HepG2 (cell line): Measurements from ENCODE around the gene PPP1CA. TPM values are rescaled to one million over a fixed set of nuclear protein-coding genes. Genes with fewer than 3 reads are reported as not detected.

ENCODE experiments used
- FOXJ3 ChIP-seq: sonication (generic); formaldehyde crosslinking; IDR thresholded peaks from 2 replicates; pipeline ENCODE4 v1.4.0; 2020; ENCODE audit warnings: missing genetic modification reagents, mild to moderate bottlenecking, borderline replicate concordance
- GLI4 ChIP-seq: sonication (generic); formaldehyde crosslinking; IDR thresholded peaks from 2 replicates; pipeline ENCODE4 v1.5.1; 2020; ENCODE audit warnings: missing genetic modification reagents, mild to moderate bottlenecking, moderate library complexity, borderline replicate concordance
- HCFC1 ChIP-seq: fragments of 150-350 bp; IDR thresholded peaks from 2 replicates; pipeline ENCODE4 v1.6.1; 2014; ENCODE audit warnings: low read depth, low read length
- IRX3 ChIP-seq: sonication (generic); formaldehyde crosslinking; IDR thresholded peaks from 2 replicates; pipeline ENCODE4 v1.8.1; 2023; ENCODE audit warnings: mild to moderate bottlenecking, low read depth, missing genetic modification reagents, borderline replicate concordance
- MEIS1 ChIP-seq: sonication (generic); formaldehyde crosslinking; IDR thresholded peaks from 2 replicates; pipeline ENCODE4 v1.9.0; 2021; ENCODE audit warnings: mild to moderate bottlenecking, missing genetic modification reagents, moderate library complexity, borderline replicate concordance
- MXD4 ChIP-seq: IDR thresholded peaks from 2 replicates; pipeline ENCODE4 v1.6.1; 2016; ENCODE audit warnings: mild to moderate bottlenecking, missing biosample characterization, missing genetic modification reagents
- NONO ChIP-seq, 2 experiments: fragments of 450-650 bp in 1 of 2; sonication (generic) in 1 of 2; formaldehyde crosslinking in 1 of 2; IDR thresholded peaks in 1 of 2; conservative IDR thresholded peaks in 1 of 2; 2 replicates each; pipeline versions ENCODE4 v1.6.1 to v1.8.0; 2017 to 2022; ENCODE audit warnings: mild to moderate bottlenecking in 1 of 2, missing genetic modification reagents in 1 of 2, moderate library complexity in 1 of 2
- NPAS2 ChIP-seq: sonication (generic); formaldehyde crosslinking; IDR thresholded peaks from 2 replicates; pipeline ENCODE4 v1.8.0; 2022; ENCODE audit warnings: mild to moderate bottlenecking, missing genetic modification reagents, borderline replicate concordance
- REXO4 ChIP-seq: sonication (generic); formaldehyde crosslinking; IDR thresholded peaks from 2 replicates; pipeline ENCODE4 v1.8.0; 2022; ENCODE audit warnings: missing genetic modification reagents, mild to moderate bottlenecking, borderline replicate concordance
- SKI ChIP-seq: fragments of 450-650 bp; IDR thresholded peaks from one replicate; pipeline ENCODE4 v1.6.1; 2018; ENCODE audit warnings: mild to moderate bottlenecking; ENCODE audit not compliant: partially characterized antibody
- SRSF4 ChIP-seq: fragments of 200-400 bp; formaldehyde crosslinking; IDR thresholded peaks from one replicate; pipeline ENCODE4 v1.6.1; 2018; ENCODE audit warnings: mild to moderate bottlenecking, low read depth, low read length, moderate library complexity; ENCODE audit not compliant: poor library complexity, severe bottlenecking
- ZNF431 ChIP-seq: sonication (generic); formaldehyde crosslinking; IDR thresholded peaks from 2 replicates; pipeline ENCODE4 v1.9.0; 2022; ENCODE audit warnings: missing genetic modification reagents, low read depth, mild to moderate bottlenecking, borderline replicate concordance
- ZNF558 ChIP-seq: sonication (generic); formaldehyde crosslinking; IDR thresholded peaks from 2 replicates; pipeline ENCODE4 v1.9.0; 2022; ENCODE audit warnings: mild to moderate bottlenecking, missing genetic modification reagents, borderline replicate concordance
- ZNF781 ChIP-seq: sonication (generic); formaldehyde crosslinking; IDR thresholded peaks from 2 replicates; pipeline ENCODE4 v1.5.1; 2020; ENCODE audit warnings: borderline replicate concordance, mild to moderate bottlenecking, missing genetic modification reagents; ENCODE audit errors: not compliant biosample characterization
- polyA plus RNA-seq, 8 experiments: library from polyadenylated mRNA; depleted of rRNA in 3 of 8; stranded (reverse) in 7 of 8; unstranded in 1 of 8; fragments of >200 nt; fragmentation: Illumina TruSeq in 4 of 8; extraction: Trizol in 4 of 8; gene quantifications; 2 replicates each; pipeline versions ENCODE4 v1.2.1 to v1.2.3, GENCODE V29; 2011 to 2016; ENCODE audit warnings: low read depth in 4 of 8, missing spikeins in 1 of 8, mixed read lengths in 1 of 8; ENCODE audit not compliant: insufficient read depth in 1 of 8
- total RNA-seq, 5 experiments: library from RNA; depleted of rRNA; stranded (reverse); fragments of >200 nt; fragmentation: Illumina TruSeq; extraction: Trizol; gene quantifications; 2 replicates each; pipeline ENCODE4 v1.2.3, GENCODE V29; 2016; ENCODE audit warnings: low read depth in 1 of 5
- TF ChIP-seq, protein P1 (sequence below): sonication (generic); formaldehyde crosslinking; IDR thresholded peaks from 2 replicates; pipeline ENCODE4 v1.4.0; 2020; ENCODE audit warnings: missing genetic modification reagents
- TF ChIP-seq, protein P2 (sequence below): sonication (generic); formaldehyde crosslinking; conservative IDR thresholded peaks from 2 replicates; pipeline ENCODE4 v1.4.0; 2020; ENCODE audit warnings: mild to moderate bottlenecking, missing genetic modification reagents, moderate library complexity
- TF ChIP-seq, protein P3 (sequence below): sonication (generic); formaldehyde crosslinking; IDR thresholded peaks from 2 replicates; pipeline ENCODE4 v1.4.0; 2020; ENCODE audit warnings: missing genetic modification reagents, mild to moderate bottlenecking, borderline replicate concordance
- TF ChIP-seq, protein P4 (sequence below): IDR thresholded peaks from 2 replicates; pipeline ENCODE4 v1.6.1; 2016; ENCODE audit warnings: mild to moderate bottlenecking

PPP1CA gene
- total and polyA plus RNA-seq, 2 of the 13 experiments (the other 11 are each of a cell fraction or from before 2014, with no cell fraction given): 149 to 170 TPM

DNA sequence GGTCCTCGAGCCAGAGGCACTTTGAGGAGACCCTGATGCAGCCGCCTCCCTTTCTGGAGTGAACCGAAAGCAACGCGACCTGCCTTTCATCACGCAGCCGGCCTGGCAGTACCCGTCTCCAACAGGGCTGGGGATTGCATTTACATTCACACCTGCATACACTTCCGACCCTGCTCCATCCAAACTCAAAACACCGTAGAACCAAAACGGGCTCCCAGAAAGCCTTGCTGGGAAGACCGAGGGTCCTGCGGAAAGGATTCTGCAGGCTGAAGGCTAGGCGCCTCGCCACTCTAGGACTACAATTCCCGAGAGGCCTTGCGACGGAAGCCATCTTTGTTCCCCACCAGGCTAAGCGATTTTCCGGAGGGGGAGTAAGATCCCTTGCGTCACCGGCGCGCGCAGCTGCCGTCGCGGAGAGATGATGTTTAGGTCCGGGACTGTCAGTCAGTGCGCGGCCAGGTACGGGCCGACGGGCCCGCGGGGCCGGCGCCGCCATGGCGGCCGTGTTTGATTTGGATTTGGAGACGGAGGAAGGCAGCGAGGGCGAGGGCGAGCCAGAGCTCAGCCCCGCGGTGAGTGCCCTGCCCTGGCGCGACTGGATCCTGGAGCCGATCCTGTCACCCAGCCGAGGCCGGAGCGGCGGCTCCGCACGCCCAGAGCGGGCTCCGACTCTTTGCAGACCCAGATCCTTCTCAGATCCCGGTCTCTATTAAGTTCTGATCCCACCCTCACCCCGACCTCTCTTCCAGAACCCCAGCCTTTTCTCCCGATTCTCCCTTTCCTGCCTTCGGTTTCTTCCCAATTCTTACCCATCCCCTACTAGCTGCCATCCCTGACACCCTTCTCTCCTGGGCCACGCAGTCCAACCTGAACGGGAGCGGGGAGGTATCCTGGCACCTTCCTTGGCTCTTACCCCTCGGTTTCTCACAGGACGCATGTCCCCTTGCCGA lies 26.7 kb upstream of the PPP1CA start, which contains the start of gene RPS6KB2 (continued):
- TF ChIP-seq SRSF4: no peak
- peak; percentile 61; the same call in 1 of the 2 replicates for TF ChIP-seq ZNF431 (CRISPR knock-in tag)
- no peak for TF ChIP-seq GLI4
- peak; percentile 38 for TF ChIP-seq SKI
- TF ChIP-seq IRX3 (CRISPR knock-in tag): no peak
- TF ChIP-seq, protein P1, sequence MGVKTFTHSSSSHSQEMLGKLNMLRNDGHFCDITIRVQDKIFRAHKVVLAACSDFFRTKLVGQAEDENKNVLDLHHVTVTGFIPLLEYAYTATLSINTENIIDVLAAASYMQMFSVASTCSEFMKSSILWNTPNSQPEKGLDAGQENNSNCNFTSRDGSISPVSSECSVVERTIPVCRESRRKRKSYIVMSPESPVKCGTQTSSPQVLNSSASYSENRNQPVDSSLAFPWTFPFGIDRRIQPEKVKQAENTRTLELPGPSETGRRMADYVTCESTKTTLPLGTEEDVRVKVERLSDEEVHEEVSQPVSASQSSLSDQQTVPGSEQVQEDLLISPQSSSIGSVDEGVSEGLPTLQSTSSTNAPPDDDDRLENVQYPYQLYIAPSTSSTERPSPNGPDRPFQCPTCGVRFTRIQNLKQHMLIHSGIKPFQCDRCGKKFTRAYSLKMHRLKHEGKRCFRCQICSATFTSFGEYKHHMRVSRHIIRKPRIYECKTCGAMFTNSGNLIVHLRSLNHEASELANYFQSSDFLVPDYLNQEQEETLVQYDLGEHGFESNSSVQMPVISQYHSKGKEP (CRISPR knock-in tag): 0 out of 2 replicates have a peak, but pooled peaks have one; percentile 6
- TF ChIP-seq MXD4: peak; percentile 84
- TF ChIP-seq, protein P2, sequence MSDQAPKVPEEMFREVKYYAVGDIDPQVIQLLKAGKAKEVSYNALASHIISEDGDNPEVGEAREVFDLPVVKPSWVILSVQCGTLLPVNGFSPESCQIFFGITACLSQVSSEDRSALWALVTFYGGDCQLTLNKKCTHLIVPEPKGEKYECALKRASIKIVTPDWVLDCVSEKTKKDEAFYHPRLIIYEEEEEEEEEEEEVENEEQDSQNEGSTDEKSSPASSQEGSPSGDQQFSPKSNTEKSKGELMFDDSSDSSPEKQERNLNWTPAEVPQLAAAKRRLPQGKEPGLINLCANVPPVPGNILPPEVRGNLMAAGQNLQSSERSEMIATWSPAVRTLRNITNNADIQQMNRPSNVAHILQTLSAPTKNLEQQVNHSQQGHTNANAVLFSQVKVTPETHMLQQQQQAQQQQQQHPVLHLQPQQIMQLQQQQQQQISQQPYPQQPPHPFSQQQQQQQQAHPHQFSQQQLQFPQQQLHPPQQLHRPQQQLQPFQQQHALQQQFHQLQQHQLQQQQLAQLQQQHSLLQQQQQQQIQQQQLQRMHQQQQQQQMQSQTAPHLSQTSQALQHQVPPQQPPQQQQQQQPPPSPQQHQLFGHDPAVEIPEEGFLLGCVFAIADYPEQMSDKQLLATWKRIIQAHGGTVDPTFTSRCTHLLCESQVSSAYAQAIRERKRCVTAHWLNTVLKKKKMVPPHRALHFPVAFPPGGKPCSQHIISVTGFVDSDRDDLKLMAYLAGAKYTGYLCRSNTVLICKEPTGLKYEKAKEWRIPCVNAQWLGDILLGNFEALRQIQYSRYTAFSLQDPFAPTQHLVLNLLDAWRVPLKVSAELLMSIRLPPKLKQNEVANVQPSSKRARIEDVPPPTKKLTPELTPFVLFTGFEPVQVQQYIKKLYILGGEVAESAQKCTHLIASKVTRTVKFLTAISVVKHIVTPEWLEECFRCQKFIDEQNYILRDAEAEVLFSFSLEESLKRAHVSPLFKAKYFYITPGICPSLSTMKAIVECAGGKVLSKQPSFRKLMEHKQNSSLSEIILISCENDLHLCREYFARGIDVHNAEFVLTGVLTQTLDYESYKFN: peak; percentile 23
- TF ChIP-seq, protein P3, sequence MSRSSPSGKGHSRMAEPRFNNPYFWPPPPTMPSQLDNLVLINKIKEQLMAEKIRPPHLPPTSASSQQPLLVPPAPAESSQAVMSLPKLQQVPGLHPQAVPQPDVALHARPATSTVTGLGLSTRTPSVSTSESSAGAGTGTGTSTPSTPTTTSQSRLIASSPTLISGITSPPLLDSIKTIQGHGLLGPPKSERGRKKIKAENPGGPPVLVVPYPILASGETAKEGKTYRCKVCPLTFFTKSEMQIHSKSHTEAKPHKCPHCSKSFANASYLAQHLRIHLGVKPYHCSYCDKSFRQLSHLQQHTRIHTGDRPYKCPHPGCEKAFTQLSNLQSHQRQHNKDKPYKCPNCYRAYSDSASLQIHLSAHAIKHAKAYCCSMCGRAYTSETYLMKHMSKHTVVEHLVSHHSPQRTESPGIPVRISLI: no peak
- TF ChIP-seq, protein P4, sequence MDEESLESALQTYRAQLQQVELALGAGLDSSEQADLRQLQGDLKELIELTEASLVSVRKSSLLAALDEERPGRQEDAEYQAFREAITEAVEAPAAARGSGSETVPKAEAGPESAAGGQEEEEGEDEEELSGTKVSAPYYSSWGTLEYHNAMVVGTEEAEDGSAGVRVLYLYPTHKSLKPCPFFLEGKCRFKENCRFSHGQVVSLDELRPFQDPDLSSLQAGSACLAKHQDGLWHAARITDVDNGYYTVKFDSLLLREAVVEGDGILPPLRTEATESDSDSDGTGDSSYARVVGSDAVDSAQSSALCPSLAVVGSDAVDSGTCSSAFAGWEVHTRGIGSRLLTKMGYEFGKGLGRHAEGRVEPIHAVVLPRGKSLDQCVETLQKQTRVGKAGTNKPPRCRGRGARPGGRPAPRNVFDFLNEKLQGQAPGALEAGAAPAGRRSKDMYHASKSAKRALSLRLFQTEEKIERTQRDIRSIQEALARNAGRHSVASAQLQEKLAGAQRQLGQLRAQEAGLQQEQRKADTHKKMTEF (CRISPR knock-in tag): peak; percentile 76
- peak; percentile 92; the same call in 1 of the 2 replicates for TF ChIP-seq ZNF558 (CRISPR knock-in tag)
- no peak for TF ChIP-seq REXO4 (CRISPR knock-in tag)
- TF ChIP-seq HCFC1: peak; percentile 94
- no peak for TF ChIP-seq NPAS2 (CRISPR knock-in tag)
- TF ChIP-seq FOXJ3 (CRISPR knock-in tag): peak; percentile 75; the same call in 1 of the 2 replicates
- TF ChIP-seq ZNF781: no peak
- peak; percentile 96 for TF ChIP-seq MEIS1 (CRISPR knock-in tag)
- no peak for TF ChIP-seq NONO (IDR thresholded peaks at IDR 0.05)
- peak; percentile 82; the same call in 1 of the 2 replicates for TF ChIP-seq NONO (CRISPR knock-in tag; conservative IDR thresholded peaks at IDR 0.05)
